Measurements from ENCODE around the gene GALR2. TPM values are rescaled to one million over a fixed set of nuclear protein-coding genes. Genes with fewer than 3 reads are reported as not detected.
A peak's percentile ranks its signal among the peaks of the same experiment; 100 is the strongest.

The GALR2 gene
- total and polyA plus RNA-seq, 2 experiments from 2014 or later, result 0.18 TPM; not detected in 1

DNA sequence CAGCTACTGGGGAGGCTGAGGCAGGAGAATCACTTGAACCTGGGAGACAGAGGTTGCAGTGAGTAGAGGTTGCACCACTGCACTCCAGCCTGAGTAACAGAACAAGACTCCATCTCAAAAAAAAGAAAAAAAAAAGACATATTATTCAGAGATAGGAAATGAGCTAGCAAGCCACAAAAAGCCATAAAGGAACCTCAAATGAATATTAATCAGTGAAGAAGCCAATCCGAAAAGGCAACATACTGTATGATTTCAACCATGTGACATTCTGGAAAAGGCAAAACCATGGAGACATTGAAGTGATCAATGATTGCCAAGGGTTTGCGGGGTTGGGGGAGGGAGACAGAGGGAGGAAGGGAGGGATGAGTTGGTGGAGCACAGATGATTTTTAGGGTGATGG lies 37.4 kb downstream of the GALR2 start:
- TF ChIP-seq EZH2 (IDR thresholded peaks at IDR 0.05; ENCODE audit: insufficient read depth, poor library complexity, severe bottlenecking), result no peak
- Histone ChIP-seq H3K4me3 (no peak overlapping the region), H3K27me3 (replicated peaks; ENCODE audit: insufficient read depth) (no peaks in the 10 kb centered on the region), H4K20me1 (ENCODE audit: insufficient read depth) (no peaks in the 10 kb centered on the region), H3K9me2 (ENCODE audit: insufficient read depth) (no peaks in the 10 kb centered on the region), H3K36me3 (ENCODE audit: low read depth) (no peaks in the 10 kb centered on the region), H3K79me2 (ENCODE audit: insufficient read depth) (no peaks in the 10 kb centered on the region), H3K4me1 (ENCODE audit: insufficient read depth) (no peaks in the 10 kb centered on the region), H3K9ac (no peak overlapping the region), H2AFZ (no peak overlapping the region), H3K9me3 (ENCODE audit: low read depth) (no peaks in the 10 kb centered on the region), H3K4me2 (ENCODE audit: unreplicated experiment) (no peak overlapping the region), H3K27ac (no peak overlapping the region), H3F3A (ENCODE audit: insufficient read depth) (no peaks in the 10 kb centered on the region)
- in situ Hi-C loops (cut with MboI), result no loop called here
- WGBS, 2 experiments (ENCODE audit: low coverage in 1 of 2, low lambda C conversion rate in 2 of 2, missing lambda C conversion rate in 2 of 2), result 52 to 62% methylated on average over 2 of the region's 2 CpGs
- peak; percentile 18 for DNase-seq

DNA sequence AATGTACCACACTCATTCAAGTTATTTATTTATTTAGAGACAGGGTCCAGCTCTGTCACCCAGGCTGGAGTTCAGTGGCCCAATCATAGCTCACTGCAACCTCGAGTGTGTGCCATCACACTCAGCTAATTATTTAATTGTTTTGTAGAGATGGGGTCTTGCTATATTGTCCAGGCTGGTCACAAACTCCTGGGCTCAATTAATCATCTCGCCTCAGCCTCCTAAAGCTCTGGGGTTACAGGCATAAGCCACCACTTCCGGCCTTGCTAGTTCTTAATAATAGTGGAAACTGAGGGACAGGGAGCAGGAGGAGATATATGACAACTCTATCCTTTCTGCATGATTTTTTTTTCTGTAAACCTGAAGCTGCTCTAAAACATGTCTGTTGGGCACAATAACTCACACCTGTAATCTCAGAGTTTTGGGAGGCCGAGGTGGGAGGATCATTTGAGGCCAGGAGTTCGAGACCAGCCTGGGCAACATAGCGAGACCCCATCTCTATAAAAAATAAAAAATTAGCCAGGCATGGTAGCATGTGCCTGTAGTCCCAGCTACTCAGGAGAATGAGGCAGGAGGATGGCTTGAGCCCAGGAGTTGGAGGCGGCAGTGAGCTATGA lies 40.7 kb downstream of the GALR2 start:
- no peak for DNase-seq
- in situ Hi-C loops (cut with MboI), result no loop called here
- TF ChIP-seq EZH2 (IDR thresholded peaks at IDR 0.05; ENCODE audit: insufficient read depth, poor library complexity, severe bottlenecking) (no peak), EZH2phosphoT487 (IDR thresholded peaks at IDR 0.05; ENCODE audit: insufficient read depth, low read depth) (no peak)

DNA sequence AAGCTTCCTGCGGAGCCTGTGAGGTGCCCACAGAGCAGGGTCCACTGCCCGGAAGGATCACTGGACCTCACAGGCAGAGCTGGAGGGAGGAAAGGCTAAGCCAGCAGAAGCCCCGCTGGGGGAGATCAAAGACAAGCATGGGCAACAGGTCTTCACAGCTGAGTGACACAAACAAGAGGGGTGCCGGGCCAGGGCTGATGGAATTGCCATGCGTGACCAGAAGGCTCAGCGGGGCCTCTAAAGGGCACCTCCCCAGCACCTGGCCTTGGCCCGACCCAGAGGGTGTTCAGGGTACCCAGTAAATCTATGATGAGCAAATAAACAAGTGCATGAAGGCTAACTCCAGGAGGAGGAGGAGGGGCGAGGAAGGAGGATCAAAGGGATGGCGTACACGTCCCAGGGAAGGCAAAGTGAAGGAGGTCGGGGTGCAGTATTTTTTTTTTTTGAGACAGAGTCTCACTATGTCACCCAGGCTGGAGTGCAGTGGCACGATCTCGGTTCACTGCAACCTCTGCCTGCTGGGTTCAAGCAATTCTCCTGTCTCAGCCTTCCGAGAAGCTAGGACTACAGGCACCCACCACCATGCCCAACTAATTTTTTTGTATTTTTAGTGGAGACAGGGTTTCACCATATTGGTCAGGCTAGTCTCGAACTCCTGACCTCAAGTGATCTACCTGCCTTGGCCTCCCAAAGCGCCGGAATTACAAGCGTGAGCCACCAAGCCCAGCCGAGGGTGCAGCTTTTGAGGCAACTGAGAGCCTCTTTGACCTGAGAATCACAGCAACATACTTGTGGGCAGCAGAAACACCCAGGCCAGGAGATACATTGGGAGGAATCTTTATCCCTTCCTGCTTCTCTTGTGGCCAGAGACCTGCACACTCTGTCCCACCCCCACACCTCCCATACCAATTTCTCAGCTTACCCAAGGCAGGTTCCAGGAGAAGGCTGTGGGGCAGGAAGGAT lies 45.1 kb downstream of the GALR2 start:
- 81 to 85% methylated on average over 18 to 19 of the region's 19 CpGs for WGBS, 2 experiments (ENCODE audit: low coverage in 1 of 2, low lambda C conversion rate in 2 of 2, missing lambda C conversion rate in 2 of 2)
- Histone ChIP-seq H3K9ac (no peak overlapping the region), H3K4me2 (ENCODE audit: unreplicated experiment) (no peak overlapping the region), H3K79me2 (ENCODE audit: insufficient read depth) (no peaks in the 10 kb centered on the region), H4K20me1 (ENCODE audit: insufficient read depth) (no peaks in the 10 kb centered on the region), H2AFZ (no peak overlapping the region), H3F3A (ENCODE audit: insufficient read depth) (no peaks in the 10 kb centered on the region), H3K27ac (no peak overlapping the region), H3K36me3 (ENCODE audit: low read depth) (no peaks in the 10 kb centered on the region), H3K9me3 (ENCODE audit: low read depth) (no peaks in the 10 kb centered on the region), H3K9me2 (ENCODE audit: insufficient read depth) (no peaks in the 10 kb centered on the region), H3K4me3 (no peak overlapping the region), H3K4me1 (ENCODE audit: insufficient read depth) (no peaks in the 10 kb centered on the region), H3K27me3 (replicated peaks; ENCODE audit: insufficient read depth) (no peaks in the 10 kb centered on the region)
- no peak for DNase-seq
- no peak for TF ChIP-seq EZH2 (IDR thresholded peaks at IDR 0.05; ENCODE audit: insufficient read depth, poor library complexity, severe bottlenecking)
- no peak for TF ChIP-seq EZH2phosphoT487 (IDR thresholded peaks at IDR 0.05; ENCODE audit: insufficient read depth, low read depth)
- in situ Hi-C loops (cut with MboI), result loop anchor here (5.0 kb wide), 1 partner anchor 168 kb away; no protein-coding TSS in a partner anchor

More for the DNA sequence above, 40.7 kb downstream of the GALR2 start:
- H3K36me3 ChIP-seq (ENCODE audit: low read depth), result no peaks in the 10 kb centered on the region
- H3K9me3 ChIP-seq (ENCODE audit: low read depth), result no peaks in the 10 kb centered on the region
- H2AFZ ChIP-seq, result no peak overlapping the region
- H3K9ac ChIP-seq, result no peak overlapping the region
- H3K9me2 ChIP-seq (ENCODE audit: insufficient read depth), result no peaks in the 10 kb centered on the region
- no peaks in the 10 kb centered on the region for H3K4me1 ChIP-seq (ENCODE audit: insufficient read depth)
- no peaks in the 10 kb centered on the region for H3F3A ChIP-seq (ENCODE audit: insufficient read depth)
- H3K4me2 ChIP-seq (ENCODE audit: unreplicated experiment), result no peak overlapping the region
- no peaks in the 10 kb centered on the region for H4K20me1 ChIP-seq (ENCODE audit: insufficient read depth)
- no peaks in the 10 kb centered on the region for H3K79me2 ChIP-seq (ENCODE audit: insufficient read depth)
- no peak overlapping the region for H3K4me3 ChIP-seq
- no peaks in the 10 kb centered on the region for H3K27me3 ChIP-seq (replicated peaks; ENCODE audit: insufficient read depth)
- no peak overlapping the region for H3K27ac ChIP-seq
- 68 to 73% methylated on average over 7 of the region's 7 CpGs for WGBS, 2 experiments (ENCODE audit: low coverage in 1 of 2, low lambda C conversion rate in 2 of 2, missing lambda C conversion rate in 2 of 2)

DNA sequence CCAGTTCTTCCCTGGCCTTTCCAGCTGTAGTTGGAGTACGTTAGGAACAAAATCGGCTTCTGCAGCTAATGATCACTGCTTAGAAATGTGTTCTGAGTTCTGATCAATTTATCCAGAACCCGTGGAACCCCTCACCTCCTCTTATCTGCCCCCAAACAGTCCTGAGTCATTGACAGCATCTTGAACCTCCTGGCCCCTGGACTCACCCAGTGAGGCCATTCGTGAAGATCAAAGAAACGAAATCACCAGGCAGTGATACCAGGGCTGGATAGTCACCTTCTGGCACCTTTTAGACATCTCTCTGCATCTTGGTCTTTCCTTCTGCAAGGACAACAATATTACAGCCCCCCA lies 46.1 kb downstream of the GALR2 start:
- TF ChIP-seq EZH2 (IDR thresholded peaks at IDR 0.05; ENCODE audit: insufficient read depth, poor library complexity, severe bottlenecking), result no peak
- TF ChIP-seq EZH2phosphoT487 (IDR thresholded peaks at IDR 0.05; ENCODE audit: insufficient read depth, low read depth), result no peak
- no peaks in the 10 kb centered on the region for H3K9me2 ChIP-seq (ENCODE audit: insufficient read depth)
- in situ Hi-C loops (cut with MboI), result loop anchor here (5.0 kb wide), 1 partner anchor 167 kb away; no protein-coding TSS in a partner anchor
- no peak overlapping the region for H2AFZ ChIP-seq
- H3K4me2 ChIP-seq (ENCODE audit: unreplicated experiment), result no peak overlapping the region
- no peaks in the 10 kb centered on the region for H3K9me3 ChIP-seq (ENCODE audit: low read depth)
- 86 to 87% methylated on average over 5 of the region's 5 CpGs for WGBS, 2 experiments (ENCODE audit: low coverage in 1 of 2, low lambda C conversion rate in 2 of 2, missing lambda C conversion rate in 2 of 2)
- no peaks in the 10 kb centered on the region for H4K20me1 ChIP-seq (ENCODE audit: insufficient read depth)
- H3K27me3 ChIP-seq (replicated peaks; ENCODE audit: insufficient read depth), result no peaks in the 10 kb centered on the region
- no peak overlapping the region for H3K4me3 ChIP-seq
- no peak overlapping the region for H3K9ac ChIP-seq
- H3K27ac ChIP-seq, result no peak overlapping the region
- no peaks in the 10 kb centered on the region for H3F3A ChIP-seq (ENCODE audit: insufficient read depth)
- no peak for DNase-seq
- no peaks in the 10 kb centered on the region for H3K4me1 ChIP-seq (ENCODE audit: insufficient read depth)
- H3K79me2 ChIP-seq (ENCODE audit: insufficient read depth), result no peaks in the 10 kb centered on the region
- H3K36me3 ChIP-seq (ENCODE audit: low read depth), result no peaks in the 10 kb centered on the region
